Esophagus squamous epithelium (tissue), 4 donors: ENCODE measurements around the gene PPP1R7.

Experiments used
- CTCF ChIP-seq, 6 experiments: fragments of 450-650 bp in 4 of 6; fragments of 200-600 bp in 2 of 6; sonication (generic) in 2 of 6; IDR thresholded peaks; one replicate each; pipeline ENCODE4 v1.5.1; 2016 to 2019; ENCODE audit warnings: antibody characterized with exemption in 6 of 6, mild to moderate bottlenecking in 4 of 6, moderate library complexity in 4 of 6
- POLR2A ChIP-seq, 4 donors: fragments of 450-650 bp; IDR thresholded peaks; one replicate each; pipeline ENCODE4 v1.6.1; 2017; ENCODE audit warnings: antibody characterized with exemption in 4 of 4, mild to moderate bottlenecking in 4 of 4, moderate library complexity in 3 of 4

GRCh38 chr2:241209271-241209670 lies 59.0 kb downstream of the PPP1R7 start:
- TF ChIP-seq CTCF (IDR thresholded peaks at IDR 0.05) (no peak), POLR2A (IDR thresholded peaks at IDR 0.05) (no peak)
